Measurements from ENCODE around the gene NCAN. TPM values are rescaled to one million over a fixed set of nuclear protein-coding genes. Genes with fewer than 3 reads are reported as not detected.

NCAN gene
- total RNA-seq, 2 donors from 2014 or later, result not detected

Other genes starting within 250 kb of the NCAN start
- gene SUGP2, start 178.4 kb upstream of the NCAN start, total RNA-seq, result 10 to 100 TPM; 25.4 to 36.1 TPM
- 10 to 100 TPM; 13.7 to 14.4 TPM for gene ARMC6, start 178.4 kb upstream of the NCAN start, total RNA-seq
- 10 to 100 TPM; 10.3 to 14.4 TPM for gene SLC25A42, start 148.0 kb upstream of the NCAN start, total RNA-seq
- 10 to 100 TPM; 16.8 to 22.2 TPM for gene TMEM161A, start 73.5 kb upstream of the NCAN start, total RNA-seq
- gene MEF2B, start 41.7 kb upstream of the NCAN start, total RNA-seq, result not detected
- 10 to 100 TPM; 16.5 to 20.0 TPM for gene BORCS8, start 19.8 kb upstream of the NCAN start, total RNA-seq
- 10 to 100 TPM; 20.1 to 36.6 TPM for gene RFXANK, start 19.7 kb upstream of the NCAN start, total RNA-seq
- gene NR2C2AP, start 8.5 kb upstream of the NCAN start, total RNA-seq, result 1 to 10 TPM; 4.3 to 8.1 TPM
- gene TM6SF2, start 61.3 kb downstream of the NCAN start, total RNA-seq, result under 1 TPM; 0.63 to 0.75 TPM
- 10 to 100 TPM; 33.7 to 36.6 TPM for gene SUGP1, start 108.6 kb downstream of the NCAN start, total RNA-seq
- gene MAU2, start 108.9 kb downstream of the NCAN start, total RNA-seq, result 10 to 100 TPM; 22.1 to 31.3 TPM
- 10 to 100 TPM; 27.7 to 32.9 TPM for gene GATAD2A, start 193.7 kb downstream of the NCAN start, total RNA-seq